ENCODE measurements around the gene P3H3.

GRCh38 chr12:6847676-6848075, 19.5 kb downstream of the P3H3 start:
- TF ChIP-seq, protein P1, sequence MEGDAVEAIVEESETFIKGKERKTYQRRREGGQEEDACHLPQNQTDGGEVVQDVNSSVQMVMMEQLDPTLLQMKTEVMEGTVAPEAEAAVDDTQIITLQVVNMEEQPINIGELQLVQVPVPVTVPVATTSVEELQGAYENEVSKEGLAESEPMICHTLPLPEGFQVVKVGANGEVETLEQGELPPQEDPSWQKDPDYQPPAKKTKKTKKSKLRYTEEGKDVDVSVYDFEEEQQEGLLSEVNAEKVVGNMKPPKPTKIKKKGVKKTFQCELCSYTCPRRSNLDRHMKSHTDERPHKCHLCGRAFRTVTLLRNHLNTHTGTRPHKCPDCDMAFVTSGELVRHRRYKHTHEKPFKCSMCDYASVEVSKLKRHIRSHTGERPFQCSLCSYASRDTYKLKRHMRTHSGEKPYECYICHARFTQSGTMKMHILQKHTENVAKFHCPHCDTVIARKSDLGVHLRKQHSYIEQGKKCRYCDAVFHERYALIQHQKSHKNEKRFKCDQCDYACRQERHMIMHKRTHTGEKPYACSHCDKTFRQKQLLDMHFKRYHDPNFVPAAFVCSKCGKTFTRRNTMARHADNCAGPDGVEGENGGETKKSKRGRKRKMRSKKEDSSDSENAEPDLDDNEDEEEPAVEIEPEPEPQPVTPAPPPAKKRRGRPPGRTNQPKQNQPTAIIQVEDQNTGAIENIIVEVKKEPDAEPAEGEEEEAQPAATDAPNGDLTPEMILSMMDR (IDR thresholded peaks at IDR 0.05), result no peak
- TF ChIP-seq POLR2A (IDR thresholded peaks at IDR 0.05) (no peak), POLR2AphosphoS5 (IDR thresholded peaks at IDR 0.05) (no peak)
